Gastrocnemius medialis (tissue), 4 donors: ENCODE data around the gene ASB6.

ENCODE experiments used
- POLR2A ChIP-seq, 2 donors: fragments of 450-650 bp; IDR thresholded peaks; one replicate each; pipeline ENCODE4 v1.6.1; 2017; ENCODE audit warnings: antibody characterized with exemption in 2 of 2, mild to moderate bottlenecking in 2 of 2, moderate library complexity in 2 of 2
- TF ChIP-seq, protein P1 (sequence below), 5 experiments: fragments of 450-650 bp in 3 of 5; fragments of 200-600 bp in 2 of 5; sonication (generic) in 2 of 5; IDR thresholded peaks in 4 of 5; conservative IDR thresholded peaks in 1 of 5; 1 replicate in 4 of 5; 2 replicates in 1 of 5; pipeline ENCODE4 v1.5.1; 2016 to 2019; ENCODE audit warnings: antibody characterized with exemption in 5 of 5, mild to moderate bottlenecking in 3 of 5, moderate library complexity in 3 of 5

GRCh38 chr9:129628709-129629108, 13.2 kb downstream of the ASB6 start:
- TF ChIP-seq, protein P1, sequence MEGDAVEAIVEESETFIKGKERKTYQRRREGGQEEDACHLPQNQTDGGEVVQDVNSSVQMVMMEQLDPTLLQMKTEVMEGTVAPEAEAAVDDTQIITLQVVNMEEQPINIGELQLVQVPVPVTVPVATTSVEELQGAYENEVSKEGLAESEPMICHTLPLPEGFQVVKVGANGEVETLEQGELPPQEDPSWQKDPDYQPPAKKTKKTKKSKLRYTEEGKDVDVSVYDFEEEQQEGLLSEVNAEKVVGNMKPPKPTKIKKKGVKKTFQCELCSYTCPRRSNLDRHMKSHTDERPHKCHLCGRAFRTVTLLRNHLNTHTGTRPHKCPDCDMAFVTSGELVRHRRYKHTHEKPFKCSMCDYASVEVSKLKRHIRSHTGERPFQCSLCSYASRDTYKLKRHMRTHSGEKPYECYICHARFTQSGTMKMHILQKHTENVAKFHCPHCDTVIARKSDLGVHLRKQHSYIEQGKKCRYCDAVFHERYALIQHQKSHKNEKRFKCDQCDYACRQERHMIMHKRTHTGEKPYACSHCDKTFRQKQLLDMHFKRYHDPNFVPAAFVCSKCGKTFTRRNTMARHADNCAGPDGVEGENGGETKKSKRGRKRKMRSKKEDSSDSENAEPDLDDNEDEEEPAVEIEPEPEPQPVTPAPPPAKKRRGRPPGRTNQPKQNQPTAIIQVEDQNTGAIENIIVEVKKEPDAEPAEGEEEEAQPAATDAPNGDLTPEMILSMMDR (IDR thresholded peaks at IDR 0.05 in 4 of 5, conservative IDR thresholded peaks at IDR 0.05 in 1 of 5): no peak
- no peak for TF ChIP-seq POLR2A (IDR thresholded peaks at IDR 0.05)
